Loucy (cell line): ENCODE data around the gene SRM.
A peak's percentile ranks its signal among the peaks of the same experiment; 100 is the strongest.
"Not testable (repeated sequence)": the region's sequence is repeated elsewhere in the genome, so short reads cannot be mapped to it uniquely, and the experiment has no call there.

ENCODE experiments used
- H2AFZ ChIP-seq: fragments of 200-600 bp; sonication (generic); 2 replicates; pipeline ENCODE4 v1.6.0; 2016; ENCODE audit warnings: antibody characterized with exemption, mild to moderate bottlenecking, low read length, moderate library complexity
- H3F3A ChIP-seq: fragments of 200-600 bp; 2 replicates; pipeline ENCODE4 v1.6.0; 2016; ENCODE audit warnings: antibody characterized with exemption, low read depth, mild to moderate bottlenecking
- H3K27me3 ChIP-seq: fragments of 200-600 bp; sonication (generic); 2 replicates; pipeline ENCODE4 v1.6.1; 2014; ENCODE audit warnings: low read length, mild to moderate bottlenecking; ENCODE audit not compliant: insufficient read depth, poor library complexity, severe bottlenecking
- H3K36me3 ChIP-seq: fragments of 200-600 bp; sonication (generic); 2 replicates; pipeline ENCODE4 v1.6.1; 2016; ENCODE audit warnings: low read length; ENCODE audit not compliant: insufficient read depth
- H3K4me1 ChIP-seq: fragments of 200-600 bp; sonication (generic); 2 replicates; pipeline ENCODE4 v1.5.1; 2014; ENCODE audit warnings: low read length, mild to moderate bottlenecking; ENCODE audit not compliant: insufficient read depth, poor library complexity, severe bottlenecking
- H3K4me2 ChIP-seq: fragments of 200-600 bp; sonication (generic); 2 replicates; pipeline ENCODE4 v1.6.0; 2014; ENCODE audit warnings: antibody characterized with exemption, low read length, low read depth, mild to moderate bottlenecking; ENCODE audit not compliant: poor library complexity, severe bottlenecking
- H3K4me3 ChIP-seq: fragments of 200-600 bp; sonication (generic); 2 replicates; pipeline ENCODE4 v1.5.1; 2014; ENCODE audit warnings: low read length, mild to moderate bottlenecking, mixed read lengths; ENCODE audit not compliant: poor library complexity, severe bottlenecking
- H3K79me2 ChIP-seq: fragments of 200-600 bp; sonication (generic); 2 replicates; pipeline ENCODE4 v1.6.1; 2014; ENCODE audit warnings: low read length; ENCODE audit not compliant: insufficient read depth
- H3K9ac ChIP-seq: fragments of 200-600 bp; sonication (generic); 2 replicates; pipeline ENCODE4 v1.6.0; 2014; ENCODE audit warnings: mild to moderate bottlenecking, low read depth, low read length, moderate library complexity; ENCODE audit not compliant: poor library complexity, severe bottlenecking
- H3K9me2 ChIP-seq: fragments of 200-600 bp; sonication (generic); replicated peaks from 2 replicates; pipeline ENCODE4 v1.6.1; 2016; ENCODE audit warnings: low read depth, low read length, mixed read lengths
- H3K9me3 ChIP-seq: fragments of 200-600 bp; sonication (generic); 2 replicates; pipeline ENCODE4 v1.6.1; 2014; ENCODE audit warnings: mild to moderate bottlenecking, antibody characterized with exemption, low read length, low read depth; ENCODE audit not compliant: insufficient read depth
- H4K20me1 ChIP-seq: fragments of 200-600 bp; sonication (generic); 2 replicates; pipeline ENCODE4 v1.6.0; 2014; ENCODE audit warnings: antibody characterized with exemption, low read length, mild to moderate bottlenecking; ENCODE audit not compliant: insufficient read depth, poor library complexity, severe bottlenecking
- CTCF ChIP-seq: fragments of 200-600 bp; sonication (generic); conservative IDR thresholded peaks from 2 replicates; pipeline ENCODE4 v1.5.1; 2014; ENCODE audit warnings: mild to moderate bottlenecking, antibody characterized with exemption, low read length
- EZH2phosphoT487 ChIP-seq: fragments of 200-600 bp; IDR thresholded peaks from 2 replicates; pipeline ENCODE4 v1.6.1; 2018; ENCODE audit warnings: antibody characterized with exemption, mild to moderate bottlenecking, moderate library complexity, borderline replicate concordance

SRM gene

DNA sequence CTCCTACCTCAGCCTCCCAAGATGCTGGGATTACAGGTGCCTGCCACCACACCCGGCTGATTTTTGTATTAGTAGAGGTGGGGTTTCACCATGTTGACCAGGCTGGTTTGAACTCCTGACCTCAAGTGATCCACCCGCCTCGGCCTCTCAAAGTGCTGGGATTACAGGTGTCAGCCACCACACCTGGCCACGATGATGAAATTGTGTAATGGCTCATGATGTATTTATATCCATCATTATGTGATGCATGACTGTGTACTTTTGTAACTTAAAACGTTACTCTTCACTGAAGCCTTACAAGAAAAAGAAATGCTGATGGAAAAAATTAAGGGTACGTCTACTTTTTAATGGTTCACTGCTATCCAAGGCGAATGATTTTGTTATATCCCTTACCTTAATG lies 39.8 kb downstream of the SRM start:
- Histone ChIP-seq H2AFZ (no peak overlapping the region), H3K9ac (no peak overlapping the region), H3F3A (no peaks in the 10 kb centered on the region), H3K4me3 (no peak overlapping the region), H3K9me2 (no peaks in the 10 kb centered on the region), H3K36me3 (peaks cover 86% of the 10 kb centered on the region; the same call in 1 of the 2 replicates), H3K9me3 (no peaks in the 10 kb centered on the region), H3K4me2 (no peak overlapping the region), H4K20me1 (peaks cover 55% of the 10 kb centered on the region), H3K79me2 (peaks cover 50% of the 10 kb centered on the region), H3K27me3 (no peaks in the 10 kb centered on the region), H3K4me1 (peaks cover 11% of the 10 kb centered on the region)
- no peak for TF ChIP-seq EZH2phosphoT487
- TF ChIP-seq CTCF: no peak

DNA sequence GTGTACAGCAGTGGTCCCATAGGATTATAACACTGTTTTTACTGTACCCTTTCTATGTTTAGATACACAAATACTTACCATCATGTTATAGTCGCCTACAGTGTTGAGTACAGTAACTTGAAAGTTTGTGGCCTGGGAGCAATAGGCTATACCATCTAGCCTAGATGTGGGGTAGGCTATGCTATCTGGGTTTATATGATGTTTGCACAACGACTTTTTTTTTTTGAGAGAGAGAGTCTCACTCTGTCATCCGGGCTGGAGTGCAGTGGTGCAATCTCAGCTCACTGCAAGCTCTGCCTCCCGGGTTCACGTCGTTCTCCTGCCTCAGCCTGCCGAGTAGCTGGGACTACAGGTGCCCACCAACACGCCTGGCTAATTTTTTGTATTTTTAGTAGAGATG lies 40.5 kb downstream of the SRM start:
- Histone ChIP-seq H3K79me2 (peaks cover 54% of the 10 kb centered on the region), H3K4me1 (peaks cover 17% of the 10 kb centered on the region), H4K20me1 (peaks cover 56% of the 10 kb centered on the region), H3K36me3 (peaks cover 86% of the 10 kb centered on the region; the same call in 1 of the 2 replicates)
- H3K4me2 ChIP-seq, H3F3A ChIP-seq, H3K9ac ChIP-seq, H3K4me3 ChIP-seq, H3K27me3 ChIP-seq, H3K9me3 ChIP-seq, H2AFZ ChIP-seq, H3K9me2 ChIP-seq: not testable (repeated sequence)

DNA sequence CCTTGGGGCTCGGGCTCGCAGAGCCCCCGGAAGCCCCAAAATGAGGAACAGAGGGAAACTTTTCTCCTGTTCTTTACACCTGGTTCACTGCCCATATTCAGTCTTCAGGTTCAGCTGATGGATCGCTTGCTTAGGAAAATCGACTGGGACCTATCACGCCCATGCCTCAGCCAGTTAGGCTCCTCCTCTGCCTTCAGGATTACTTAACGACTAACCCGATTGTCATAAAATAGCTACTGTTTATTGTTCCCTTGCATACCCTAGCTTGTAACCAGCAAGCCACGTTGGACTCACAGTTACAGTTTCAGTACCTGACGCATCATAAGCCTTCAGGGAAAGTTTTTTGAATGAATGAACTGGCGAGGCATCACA lies 46.7 kb downstream of the SRM start:
- H3K36me3 ChIP-seq: peaks cover 30% of the 10 kb centered on the region; the same call in 1 of the 2 replicates
- H3K9me2 ChIP-seq: no peaks in the 10 kb centered on the region
- H3K9me3 ChIP-seq: no peaks in the 10 kb centered on the region
- peak overlapping the region; percentile 94 for H3K9ac ChIP-seq
- H3K4me1 ChIP-seq: peaks cover 33% of the 10 kb centered on the region
- H2AFZ ChIP-seq: no peak overlapping the region
- no peak for TF ChIP-seq CTCF
- TF ChIP-seq EZH2phosphoT487: no peak
- peak overlapping the region; percentile 92 for H3K4me2 ChIP-seq
- no peaks in the 10 kb centered on the region for H3K27me3 ChIP-seq
- H3K4me3 ChIP-seq: peak overlapping the region; percentile 97
- H4K20me1 ChIP-seq: peaks cover 49% of the 10 kb centered on the region
- H3F3A ChIP-seq: no peaks in the 10 kb centered on the region
- H3K79me2 ChIP-seq: peaks cover 52% of the 10 kb centered on the region
